ENCODE results near the gene TMPRSS3. TPM values are rescaled to one million over a fixed set of nuclear protein-coding genes. Genes with fewer than 3 reads are reported as not detected.
A peak's percentile ranks its signal among the peaks of the same experiment; 100 is the strongest.

The TMPRSS3 gene
- total and polyA plus RNA-seq, 8 donors, result 0.43 to 4.8 (median 0.81) TPM

- Histone ChIP-seq H3K4me3 (no peak overlapping the region), H3K27ac (no peak overlapping the region), H3K4me1 (peaks cover 0 to 9% of the 10 kb centered on the region in 2 donors), H3K9me3 (peaks cover 0 to 2% of the 10 kb centered on the region in 2 donors), H3K27me3 (no peaks in the 10 kb centered on the region), H3K36me3 (no peaks in the 10 kb centered on the region)
- no peak for TF ChIP-seq CTCF (IDR thresholded peaks at IDR 0.05)
- DNase-seq (no peak), ATAC-seq (no peak)
- intact Hi-C loops (cut with DNase I), result loop anchor here in 1 of 2 donors (10.0 kb wide), 1 partner anchor 98 kb away; no protein-coding TSS in a partner anchor
These were observed 58.6 kb downstream of the TMPRSS3 start for GRCh38 chr21:42337276-42337675.

GRCh38 chr21:42336054-42336453 is 59.8 kb downstream of the TMPRSS3 start:
- peaks cover 0 to 9% of the 10 kb centered on the region in 2 donors for H3K4me1 ChIP-seq
- intact Hi-C loops (cut with DNase I), result loop anchor here in 1 of 2 donors (10.0 kb wide), 1 partner anchor 99 kb away; no protein-coding TSS in a partner anchor
- TF ChIP-seq CTCF (IDR thresholded peaks at IDR 0.05), result no peak
- DNase-seq, result peak in 1 of 4 donors; percentile 19
- H3K9me3 ChIP-seq, result peaks cover 0 to 10% of the 10 kb centered on the region in 2 donors
- no peak overlapping the region for H3K4me3 ChIP-seq
- no peak overlapping the region for H3K27ac ChIP-seq
- no peak for ATAC-seq
- H3K36me3 ChIP-seq, result no peaks in the 10 kb centered on the region
- H3K27me3 ChIP-seq, result no peaks in the 10 kb centered on the region

- DNase-seq (no peak), ATAC-seq (no peak)
- Histone ChIP-seq H3K27me3 (no peaks in the 10 kb centered on the region), H3K4me1 (no peaks in the 10 kb centered on the region), H3K4me3 (no peak overlapping the region), H3K36me3 (no peaks in the 10 kb centered on the region), H3K27ac (no peak overlapping the region), H3K9me3 (peaks cover 0 to 10% of the 10 kb centered on the region in 2 donors)
- intact Hi-C loops (cut with DNase I), result loop anchor here in 1 of 2 donors (10.0 kb wide), 1 partner anchor 102 kb away; no protein-coding TSS in a partner anchor
- no peak for TF ChIP-seq CTCF (IDR thresholded peaks at IDR 0.05)
These were observed 63.1 kb downstream of the TMPRSS3 start for GRCh38 chr21:42332557-42333317.

- Histone ChIP-seq H3K36me3 (no peaks in the 10 kb centered on the region), H3K27me3 (no peaks in the 10 kb centered on the region), H3K4me3 (no peak overlapping the region), H3K9me3 (peaks cover 0 to 10% of the 10 kb centered on the region in 2 donors), H3K4me1 (no peaks in the 10 kb centered on the region), H3K27ac (no peak overlapping the region)
- intact Hi-C loops (cut with DNase I), result loop anchor here in 1 of 2 donors (10.0 kb wide), 1 partner anchor 103 kb away; no protein-coding TSS in a partner anchor
- no peak for TF ChIP-seq CTCF (IDR thresholded peaks at IDR 0.05)
- no peak for DNase-seq
- ATAC-seq, result no peak
These were observed 64.2 kb downstream of the TMPRSS3 start for GRCh38 chr21:42331660-42332059.

Measured in left lung (tissue), 10 donors.